ENCODE measurements around the gene KLK14.

Gene KLK14

DNA sequence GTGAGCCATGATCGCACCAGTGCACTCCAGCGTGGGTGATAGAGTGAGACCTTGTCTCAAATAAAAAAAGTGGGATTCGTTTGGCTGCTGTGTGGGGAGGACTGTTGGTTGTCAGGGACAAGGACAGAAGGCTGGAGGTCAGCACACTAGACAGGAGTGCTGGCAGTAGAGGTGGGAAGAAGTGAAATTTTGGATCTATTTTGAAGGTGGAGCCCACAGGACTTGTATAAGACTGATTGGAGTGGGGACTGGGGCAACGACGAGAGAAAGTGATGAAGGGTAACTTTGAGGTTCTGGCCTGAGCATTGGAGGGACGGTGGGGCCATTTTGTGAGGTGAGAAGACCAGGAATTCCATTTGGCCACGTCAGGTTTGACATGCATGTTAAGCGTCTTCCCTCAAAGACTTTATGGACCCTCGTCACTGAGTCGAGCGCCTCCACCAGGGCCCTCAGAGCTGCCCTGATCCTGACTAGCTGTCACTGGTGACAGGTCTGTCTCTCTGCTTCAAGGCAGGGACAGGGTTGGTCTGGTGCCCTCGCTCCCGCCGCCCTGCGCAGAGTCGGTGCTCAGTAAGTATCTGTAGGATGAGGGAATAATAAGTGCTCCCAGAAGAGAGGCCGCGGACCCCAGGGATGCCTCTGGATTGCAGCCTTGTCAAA lies 24.8 kb upstream of the KLK14 start:
- DNase-seq: no peak

- no peak for DNase-seq
Observed at GRCh38 chr19:51103926-51104341, 21.2 kb upstream of the KLK14 start.

GRCh38 chr19:51102991-51103390 lies 20.3 kb upstream of the KLK14 start:
- DNase-seq: no peak

- DNase-seq: no peak
Observed at GRCh38 chr19:51101171-51101865, 18.6 kb upstream of the KLK14 start.

- DNase-seq: no peak
Observed at GRCh38 chr19:51100601-51101000, 17.9 kb upstream of the KLK14 start.

DNA sequence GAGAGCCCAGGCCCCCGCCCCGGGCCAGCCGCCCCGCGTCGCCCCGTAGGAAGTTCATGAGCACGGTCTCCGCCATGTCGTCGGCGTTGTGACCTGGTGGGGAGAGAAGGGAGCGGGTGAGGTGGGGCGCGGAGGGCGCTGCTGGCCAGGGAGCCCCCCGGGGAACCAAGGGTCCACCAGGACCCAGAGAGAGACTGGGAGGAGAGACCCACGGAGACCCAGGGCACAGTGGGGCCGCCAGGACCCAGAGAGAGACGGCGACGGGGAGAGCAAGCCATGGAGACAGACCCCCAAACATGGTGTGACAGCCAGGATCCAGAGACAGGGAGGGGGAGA lies 16.3 kb upstream of the KLK14 start:
- no peak for DNase-seq

DNA sequence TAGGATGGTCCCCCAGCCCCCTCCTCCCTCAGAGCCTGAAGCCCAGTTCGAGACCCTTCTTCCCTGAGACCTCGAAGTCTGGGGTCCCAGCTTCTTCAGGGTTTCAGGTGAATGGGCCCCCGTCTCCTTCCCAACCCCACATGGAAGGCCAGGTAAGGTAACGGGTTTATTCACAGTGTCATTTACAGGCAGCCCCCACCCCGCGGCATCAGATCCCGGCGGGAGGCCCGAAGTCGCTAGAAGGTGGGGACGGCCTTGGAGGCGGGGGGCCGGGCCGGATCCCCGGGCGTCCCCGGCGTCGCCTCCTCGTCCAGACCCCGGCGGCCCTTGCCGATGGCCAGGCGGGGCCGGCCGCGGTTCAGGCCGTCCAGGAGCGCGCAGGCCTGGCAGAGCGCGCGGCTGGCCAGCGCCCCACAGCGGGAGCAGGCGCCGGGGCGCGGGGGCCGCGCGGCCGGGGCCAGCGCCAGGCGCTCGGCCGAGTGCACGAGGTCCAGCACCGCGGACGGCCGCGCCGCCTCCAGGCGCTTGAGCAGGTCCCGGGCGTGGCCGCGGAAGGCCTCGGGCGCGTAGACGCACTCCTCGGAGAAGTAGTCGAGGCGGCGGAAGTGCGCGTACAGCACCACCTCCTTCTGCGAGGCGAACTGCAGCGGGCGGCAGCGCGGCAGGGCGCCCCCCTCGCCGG lies 15.8 kb upstream of the KLK14 start:
- no peak for DNase-seq

DNA sequence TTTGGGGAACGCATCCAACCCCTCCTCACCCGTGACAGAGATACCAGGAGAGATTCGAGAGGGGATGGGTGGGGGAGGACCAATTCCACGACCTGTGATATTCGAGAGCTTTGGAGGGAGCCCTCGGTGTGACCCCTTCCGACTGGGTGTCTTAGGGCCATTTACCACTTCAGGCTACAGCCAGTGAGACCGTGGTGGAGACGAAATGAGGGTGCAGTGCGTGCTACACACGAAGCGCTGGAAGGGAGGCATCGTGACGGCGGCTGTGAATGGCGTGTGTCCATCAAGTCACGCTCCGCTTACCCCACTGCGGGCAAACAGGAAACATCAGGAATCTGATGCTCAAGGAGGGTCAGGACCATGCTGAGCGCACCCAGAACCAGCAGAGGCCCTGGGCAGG lies 15.1 kb upstream of the KLK14 start:
- no peak for DNase-seq

GRCh38 chr19:51097166-51097738 lies 14.6 kb upstream of the KLK14 start:
- peak; percentile 75 for DNase-seq

GRCh38 chr19:51096473-51097165 lies 13.9 kb upstream of the KLK14 start:
- no peak for DNase-seq

DNA sequence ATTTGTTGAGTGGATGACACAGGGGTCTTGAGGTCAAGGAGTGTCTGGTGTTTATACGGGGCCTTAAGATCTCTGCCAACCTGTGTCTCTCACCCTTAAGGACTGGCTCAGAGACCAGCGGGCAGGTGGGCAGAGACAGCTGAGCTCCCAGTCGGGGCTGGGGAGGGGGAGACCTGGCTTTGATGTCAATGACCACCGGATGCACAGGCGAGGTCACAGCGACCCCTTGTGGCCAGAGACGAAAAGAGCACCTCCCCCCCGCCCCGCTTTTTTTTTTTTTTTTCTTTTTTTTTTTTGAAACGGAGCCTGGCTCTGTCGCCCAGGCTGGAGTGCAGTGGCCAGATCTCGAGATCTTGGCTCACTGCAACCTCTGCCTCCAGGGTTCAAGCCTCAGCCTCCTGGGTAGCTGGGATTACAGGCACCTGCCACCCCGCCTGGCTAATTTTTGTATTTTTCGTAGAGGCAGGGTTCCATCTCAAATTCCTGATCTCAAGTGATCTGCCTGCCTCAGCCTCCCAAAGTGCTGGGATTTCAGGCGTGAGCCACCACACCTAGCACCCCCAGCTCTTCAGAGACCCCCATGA lies 12.1 kb upstream of the KLK14 start:
- peak; percentile 41 for DNase-seq

- DNase-seq: no peak
Observed at GRCh38 chr19:51093510-51094345, 11.0 kb upstream of the KLK14 start.

DNA sequence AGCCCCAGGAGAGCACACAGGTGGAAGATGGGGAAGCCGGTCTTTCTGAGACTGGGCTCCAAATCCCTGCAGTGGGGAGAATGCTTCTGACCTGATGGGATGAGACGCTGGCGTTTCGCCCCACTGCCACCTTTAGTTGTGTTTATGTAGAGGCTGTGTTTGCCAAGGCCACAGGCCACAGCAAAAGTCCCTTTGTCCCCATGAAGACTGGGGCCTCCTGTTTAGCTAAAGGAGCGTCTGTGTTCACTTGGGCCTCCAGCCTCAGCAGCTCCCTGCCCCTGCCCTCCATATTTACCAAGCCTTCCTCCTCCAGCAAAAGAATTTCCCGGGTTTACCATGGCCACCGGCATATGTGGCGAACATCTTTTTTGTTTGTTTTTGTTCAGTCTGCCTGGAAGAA lies 10.4 kb upstream of the KLK14 start:
- no peak for DNase-seq

- no peak for DNase-seq
Observed at GRCh38 chr19:51091895-51092873, 9.5 kb upstream of the KLK14 start.

- DNase-seq: no peak
Observed at GRCh38 chr19:51091126-51091525, 8.4 kb upstream of the KLK14 start.

DNA sequence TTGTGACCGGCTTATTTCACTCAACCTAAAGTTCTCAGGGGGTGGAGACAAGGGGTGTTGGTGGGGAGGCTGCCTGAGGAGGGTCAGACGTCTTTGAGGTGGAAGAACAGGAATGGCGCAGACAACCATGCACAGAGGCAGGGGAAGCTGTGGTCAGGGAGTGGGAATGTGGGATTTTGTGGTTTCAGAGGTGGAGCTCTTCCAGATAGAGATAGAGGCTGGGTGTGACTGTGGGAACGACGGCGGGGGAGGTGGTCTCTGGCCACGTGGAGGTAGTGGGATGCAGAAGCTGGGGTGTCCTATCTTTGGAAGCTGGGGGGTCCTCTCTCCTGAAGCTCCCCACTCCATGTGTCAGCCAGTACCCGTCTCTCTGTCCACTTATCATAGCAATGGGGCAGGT lies 7.8 kb upstream of the KLK14 start:
- no peak for DNase-seq

GRCh38 chr19:51089786-51090185 lies 7.1 kb upstream of the KLK14 start:
- no peak for DNase-seq

GRCh38 chr19:51086153-51086850 lies 3.6 kb upstream of the KLK14 start:
- DNase-seq: no peak

GRCh38 chr19:51084505-51084904 lies 1.8 kb upstream of the KLK14 start:
- DNase-seq: no peak

GRCh38 chr19:51083783-51084182 lies 1.1 kb upstream of the KLK14 start:
- no peak for DNase-seq
